ENCODE measurements around the gene UTRN. TPM values are rescaled to one million over a fixed set of nuclear protein-coding genes. Genes with fewer than 3 reads are reported as not detected.

The UTRN gene
- total and polyA plus RNA-seq, 7 donors = 9.0 to 143 (median 36.7) TPM

DNA sequence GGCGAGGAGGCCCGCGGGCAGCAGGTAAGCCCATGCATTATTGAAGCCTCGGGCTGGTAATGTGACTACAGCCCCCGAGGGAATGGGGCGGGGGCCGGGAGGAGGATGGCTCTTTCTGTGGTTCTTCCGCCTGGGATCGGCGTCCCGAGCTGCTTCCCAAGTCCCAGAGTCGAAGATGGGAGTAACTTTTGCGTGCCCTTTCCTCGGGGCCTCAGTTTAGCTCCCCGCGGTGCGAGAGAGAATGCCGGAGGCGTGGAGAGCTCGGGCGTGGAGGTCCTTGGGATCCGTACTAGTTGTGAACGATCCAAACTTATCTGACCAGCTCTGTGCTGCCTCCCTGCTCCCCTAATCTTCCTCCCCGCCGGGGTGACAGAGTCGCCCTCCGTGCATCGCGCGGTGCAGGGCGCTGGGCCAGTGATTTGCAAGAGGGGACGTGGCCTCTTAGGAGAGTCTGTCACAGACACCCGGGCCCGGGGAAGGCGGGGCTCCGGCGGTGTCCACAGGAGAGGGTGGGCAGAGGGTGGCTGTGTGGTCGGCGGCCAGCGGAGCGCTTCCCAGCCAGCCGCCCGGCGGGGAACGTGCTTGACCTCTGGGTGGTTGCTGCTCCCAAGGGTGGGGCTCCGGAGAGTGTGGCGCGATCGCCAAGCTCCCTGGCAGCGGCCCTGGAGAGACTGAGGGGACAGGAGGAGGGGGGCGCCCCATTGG is 815 bp downstream of the UTRN start:
- Histone ChIP-seq H3K27me3 (no peaks in the 10 kb centered on the region), H3K36me3 (no peaks in the 10 kb centered on the region), H3K4me3 (peak overlapping the region; percentile 50 to 93 (median 87)), H3K4me1 (peaks cover 0 to 25% (median 13%) of the 10 kb centered on the region in 4 donors), H3K27ac (peak overlapping the region; percentile 91 to 95 (median 94)), H3K9me3 (no peaks in the 10 kb centered on the region)
- TF ChIP-seq POLR2AphosphoS5 (IDR thresholded peaks at IDR 0.05) (peak; percentile 7 to 45 (median 10)), EP300 (IDR thresholded peaks at IDR 0.05) (no peak), POLR2A (IDR thresholded peaks at IDR 0.05) (no peak)
- TF ChIP-seq, protein P1, sequence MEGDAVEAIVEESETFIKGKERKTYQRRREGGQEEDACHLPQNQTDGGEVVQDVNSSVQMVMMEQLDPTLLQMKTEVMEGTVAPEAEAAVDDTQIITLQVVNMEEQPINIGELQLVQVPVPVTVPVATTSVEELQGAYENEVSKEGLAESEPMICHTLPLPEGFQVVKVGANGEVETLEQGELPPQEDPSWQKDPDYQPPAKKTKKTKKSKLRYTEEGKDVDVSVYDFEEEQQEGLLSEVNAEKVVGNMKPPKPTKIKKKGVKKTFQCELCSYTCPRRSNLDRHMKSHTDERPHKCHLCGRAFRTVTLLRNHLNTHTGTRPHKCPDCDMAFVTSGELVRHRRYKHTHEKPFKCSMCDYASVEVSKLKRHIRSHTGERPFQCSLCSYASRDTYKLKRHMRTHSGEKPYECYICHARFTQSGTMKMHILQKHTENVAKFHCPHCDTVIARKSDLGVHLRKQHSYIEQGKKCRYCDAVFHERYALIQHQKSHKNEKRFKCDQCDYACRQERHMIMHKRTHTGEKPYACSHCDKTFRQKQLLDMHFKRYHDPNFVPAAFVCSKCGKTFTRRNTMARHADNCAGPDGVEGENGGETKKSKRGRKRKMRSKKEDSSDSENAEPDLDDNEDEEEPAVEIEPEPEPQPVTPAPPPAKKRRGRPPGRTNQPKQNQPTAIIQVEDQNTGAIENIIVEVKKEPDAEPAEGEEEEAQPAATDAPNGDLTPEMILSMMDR (IDR thresholded peaks at IDR 0.05) = no peak
- intact Hi-C loops (cut with DNase I) = loop anchor here (1.0 to 10.0 kb wide), 4 partner anchors 70 to 196 kb away; partner anchors contain the start of gene SF3B5
- peak; percentile 87 for DNase-seq
- WGBS, 2 donors = 0 to 1% methylated on average over 51 of the region's 51 CpGs

DNA sequence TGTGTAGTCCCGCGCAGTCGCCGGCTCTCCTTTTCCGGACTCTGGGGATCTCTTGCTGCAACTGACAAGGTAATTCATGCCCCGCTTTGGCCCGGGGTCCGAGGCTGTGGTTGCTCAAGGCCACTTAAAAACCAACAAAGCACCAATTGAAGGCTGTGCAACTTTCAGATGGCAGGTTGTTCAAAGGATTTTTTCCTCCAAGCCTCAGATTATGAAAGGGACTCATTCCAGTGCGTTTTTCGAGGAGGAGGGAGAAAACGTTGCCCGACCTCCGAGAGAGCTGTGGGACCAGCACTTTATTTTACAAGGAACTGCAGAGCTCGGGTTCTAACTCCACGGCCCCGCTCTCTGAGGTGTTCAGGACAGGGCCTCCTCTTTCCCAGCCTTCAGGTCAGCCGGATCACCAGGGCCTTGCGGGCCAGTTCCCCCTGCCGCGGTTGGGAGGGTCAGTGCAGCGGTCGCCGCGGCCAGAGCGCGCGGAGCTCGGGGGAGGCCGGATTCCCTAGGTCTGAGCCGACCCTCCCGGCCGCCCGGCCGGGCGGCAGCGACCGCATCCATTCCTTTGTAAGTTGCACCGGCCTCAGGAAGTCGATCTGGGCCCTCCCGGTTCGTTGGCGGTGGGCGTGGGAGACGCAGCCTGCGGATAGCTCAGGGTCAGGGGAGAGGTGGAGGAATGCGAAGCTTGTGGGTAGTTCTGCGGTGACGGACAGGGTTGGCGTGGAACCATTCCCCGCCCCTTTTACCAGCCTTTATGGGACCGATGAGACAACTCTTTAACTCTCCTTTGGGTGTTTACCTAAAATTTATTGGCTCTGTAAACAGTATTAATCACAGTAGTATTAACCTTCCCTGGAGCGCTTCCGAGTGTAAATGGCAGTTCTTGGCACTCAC is 1.6 kb downstream of the UTRN start:
- WGBS, 2 donors = 2% methylated on average over 53 of the region's 53 CpGs
- Histone ChIP-seq H3K9me3 (no peaks in the 10 kb centered on the region), H3K4me1 (peaks cover 0 to 25% (median 13%) of the 10 kb centered on the region in 4 donors), H3K4me3 (peak overlapping the region; percentile 50 to 93 (median 87)), H3K27ac (peak overlapping the region; percentile 91 to 95 (median 94)), H3K27me3 (no peaks in the 10 kb centered on the region), H3K36me3 (no peaks in the 10 kb centered on the region)
- DNase-seq = peak; percentile 81
- TF ChIP-seq POLR2AphosphoS5 (IDR thresholded peaks at IDR 0.05) (peak in 2 of 4 donors; percentile 9 to 46), EP300 (IDR thresholded peaks at IDR 0.05) (no peak)
- TF ChIP-seq, protein P1 (IDR thresholded peaks at IDR 0.05) = no peak
- intact Hi-C loops (cut with DNase I) = loop anchor here (5.0 to 10.0 kb wide), 3 partner anchors 118 to 196 kb away; partner anchors contain the start of gene SF3B5

DNA sequence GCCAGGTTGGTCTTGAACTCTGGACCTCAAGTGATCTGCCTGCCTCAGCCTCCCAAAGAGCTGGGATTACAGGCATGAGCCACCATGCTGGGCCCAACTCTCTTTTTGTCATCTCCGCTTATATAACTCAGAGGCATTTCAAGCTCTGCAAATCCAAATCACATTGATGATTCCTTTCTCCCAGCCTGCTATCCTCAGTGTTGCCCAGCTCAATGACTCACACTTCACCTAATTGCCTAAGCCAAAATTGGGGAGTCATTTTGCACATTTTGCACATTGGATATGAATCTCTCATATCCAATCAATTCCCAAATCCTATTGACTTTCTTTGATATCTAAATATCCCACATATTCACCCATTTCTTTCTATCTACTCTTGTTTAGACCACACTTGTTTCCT is 3.9 kb downstream of the UTRN start:
- H3K4me1 ChIP-seq = peaks cover 0 to 20% (median 9%) of the 10 kb centered on the region in 4 donors
- 97 to 100% methylated on average over 1 of the region's 1 CpG for WGBS, 2 donors
- intact Hi-C loops (cut with DNase I) = loop anchor here (5.0 to 10.0 kb wide), 3 partner anchors 116 to 193 kb away; partner anchors contain the start of gene SF3B5
- no peaks in the 10 kb centered on the region for H3K27me3 ChIP-seq
- no peak for TF ChIP-seq EP300 (IDR thresholded peaks at IDR 0.05)
- no peak for TF ChIP-seq POLR2AphosphoS5 (IDR thresholded peaks at IDR 0.05)
- no peak for TF ChIP-seq POLR2A (IDR thresholded peaks at IDR 0.05)
- TF ChIP-seq, protein P1 (IDR thresholded peaks at IDR 0.05) = no peak
- no peak overlapping the region for H3K27ac ChIP-seq
- no peaks in the 10 kb centered on the region for H3K9me3 ChIP-seq
- H3K4me3 ChIP-seq = no peak overlapping the region
- DNase-seq = no peak
- no peaks in the 10 kb centered on the region for H3K36me3 ChIP-seq

DNA sequence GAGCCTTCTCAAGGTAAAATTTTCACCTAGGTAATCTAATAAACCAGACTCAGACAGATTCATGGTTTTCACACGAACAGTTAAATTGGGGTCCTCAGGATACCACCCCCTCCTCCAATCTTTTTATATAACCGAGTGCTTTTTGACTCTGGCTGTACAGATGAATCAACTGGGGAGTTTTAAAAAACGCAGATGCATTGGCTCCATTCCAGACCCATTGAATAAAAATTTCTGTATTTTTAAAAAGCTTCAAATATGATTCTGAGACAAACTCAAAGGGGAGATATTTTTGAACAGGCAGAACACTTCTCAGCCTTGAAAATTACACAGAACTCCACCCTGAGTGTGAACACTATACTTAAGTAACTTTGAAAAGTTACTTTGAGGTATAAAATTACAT is 7.2 kb downstream of the UTRN start:
- H3K36me3 ChIP-seq = peaks cover 0 to 5% (median 0%) of the 10 kb centered on the region in 4 donors
- intact Hi-C loops (cut with DNase I) = no loop called here
- TF ChIP-seq POLR2AphosphoS5 (IDR thresholded peaks at IDR 0.05) (no peak), POLR2A (IDR thresholded peaks at IDR 0.05) (no peak), EP300 (IDR thresholded peaks at IDR 0.05) (no peak)
- TF ChIP-seq, protein P1 (IDR thresholded peaks at IDR 0.05) = no peak
- 77 to 92% methylated on average over 3 of the region's 3 CpGs for WGBS, 2 donors
- H3K27ac ChIP-seq = no peak overlapping the region
- no peaks in the 10 kb centered on the region for H3K27me3 ChIP-seq
- no peaks in the 10 kb centered on the region for H3K9me3 ChIP-seq
- H3K4me3 ChIP-seq = no peak overlapping the region
- no peak for DNase-seq
- H3K4me1 ChIP-seq = peaks cover 0 to 20% (median 16%) of the 10 kb centered on the region in 4 donors

Data from sigmoid colon (tissue), 7 donors.